Esophagus squamous epithelium (tissue), 5 donors: ENCODE data around the gene SLC44A4. TPM values are rescaled to one million over a fixed set of nuclear protein-coding genes. Genes with fewer than 3 reads are reported as not detected.

Experiments used
- DNase-seq: peaks from one replicate; lab custom pipeline; 2025; lab: John Stamatoyannopoulos, UW
- H3K27ac ChIP-seq, 4 donors: fragments of 200-600 bp; sonication (generic); one replicate each; pipeline ENCODE4 v1.5.1; 2016 to 2019; ENCODE audit warnings: mild to moderate bottlenecking in 1 of 4
- H3K27me3 ChIP-seq, 4 donors: fragments of 200-600 bp; sonication (generic); 1 replicate in 3 of 4; 2 replicates in 1 of 4; pipeline versions ENCODE4 v1.5.1 to v1.6.0; 2017 to 2021; ENCODE audit warnings: antibody characterized with exemption in 1 of 4
- H3K36me3 ChIP-seq, 3 donors: fragments of 200-600 bp; sonication (generic); one replicate each; pipeline ENCODE4 v1.5.1; 2016 to 2019
- H3K4me1 ChIP-seq, 3 donors: fragments of 200-600 bp; sonication (generic); one replicate each; pipeline ENCODE4 v1.5.1; 2017 to 2019
- H3K4me3 ChIP-seq, 4 donors: fragments of 200-600 bp; sonication (generic); 1 replicate in 3 of 4; 2 replicates in 1 of 4; pipeline ENCODE4 v1.5.1; 2016 to 2019; ENCODE audit warnings: mild to moderate bottlenecking in 2 of 4, moderate library complexity in 1 of 4
- H3K9me3 ChIP-seq, 3 donors: fragments of 200-600 bp; sonication (generic); one replicate each; pipeline ENCODE4 v1.5.1; 2016 to 2019
- POLR2A ChIP-seq, 4 donors: fragments of 450-650 bp; IDR thresholded peaks; one replicate each; pipeline ENCODE4 v1.6.1; 2017; ENCODE audit warnings: antibody characterized with exemption in 4 of 4, mild to moderate bottlenecking in 4 of 4, moderate library complexity in 3 of 4
- WGBS, 2 donors: methylation state at CpG; one replicate each; pipeline ENCODE4 v1.1.5; 2018; 5-methylcytosine and 5-hydroxymethylcytosine counted together
- intact Hi-C: fragments of 100-400 bp; cut with DNase I; formaldehyde crosslinking; loops from one replicate; pipeline ENCODE4 v1.15.0; 2022
- total RNA-seq, 4 donors: library from RNA; depleted of rRNA; stranded (reverse); fragments of >200 nt; gene quantifications; one replicate each; pipeline ENCODE4 v1.1.0, GENCODE V29; 2016
- TF ChIP-seq, protein P1 (sequence below), 6 experiments: fragments of 450-650 bp in 4 of 6; fragments of 200-600 bp in 2 of 6; sonication (generic) in 2 of 6; IDR thresholded peaks; one replicate each; pipeline ENCODE4 v1.5.1; 2016 to 2019; ENCODE audit warnings: antibody characterized with exemption in 6 of 6, mild to moderate bottlenecking in 4 of 6, moderate library complexity in 4 of 6
- donor health status: DM: yes; HTN: yes; CAD: no.

SLC44A4 gene
- total RNA-seq, 4 donors from 2014 or later: 0.38 to 3.6 (median 1.3) TPM; not detected in 1

- Histone ChIP-seq H3K36me3 (peaks cover 3 to 16% (median 5%) of the 10 kb centered on the region in 3 donors), H3K9me3 (no peaks in the 10 kb centered on the region), H3K27me3 (no peaks in the 10 kb centered on the region), H3K4me3 (no peak overlapping the region), H3K4me1 (peaks cover 0 to 10% (median 0%) of the 10 kb centered on the region in 3 donors), H3K27ac (no peak overlapping the region)
- TF ChIP-seq, protein P1, sequence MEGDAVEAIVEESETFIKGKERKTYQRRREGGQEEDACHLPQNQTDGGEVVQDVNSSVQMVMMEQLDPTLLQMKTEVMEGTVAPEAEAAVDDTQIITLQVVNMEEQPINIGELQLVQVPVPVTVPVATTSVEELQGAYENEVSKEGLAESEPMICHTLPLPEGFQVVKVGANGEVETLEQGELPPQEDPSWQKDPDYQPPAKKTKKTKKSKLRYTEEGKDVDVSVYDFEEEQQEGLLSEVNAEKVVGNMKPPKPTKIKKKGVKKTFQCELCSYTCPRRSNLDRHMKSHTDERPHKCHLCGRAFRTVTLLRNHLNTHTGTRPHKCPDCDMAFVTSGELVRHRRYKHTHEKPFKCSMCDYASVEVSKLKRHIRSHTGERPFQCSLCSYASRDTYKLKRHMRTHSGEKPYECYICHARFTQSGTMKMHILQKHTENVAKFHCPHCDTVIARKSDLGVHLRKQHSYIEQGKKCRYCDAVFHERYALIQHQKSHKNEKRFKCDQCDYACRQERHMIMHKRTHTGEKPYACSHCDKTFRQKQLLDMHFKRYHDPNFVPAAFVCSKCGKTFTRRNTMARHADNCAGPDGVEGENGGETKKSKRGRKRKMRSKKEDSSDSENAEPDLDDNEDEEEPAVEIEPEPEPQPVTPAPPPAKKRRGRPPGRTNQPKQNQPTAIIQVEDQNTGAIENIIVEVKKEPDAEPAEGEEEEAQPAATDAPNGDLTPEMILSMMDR (IDR thresholded peaks at IDR 0.05): no peak
- TF ChIP-seq POLR2A (IDR thresholded peaks at IDR 0.05): no peak
- DNase-seq: no peak
- intact Hi-C loops: no loop called here
- 66 to 78% methylated on average over 4 to 5 of the region's 5 CpGs for WGBS, 2 donors
Measured at GRCh38 chr6:31875877-31876276, 2.9 kb downstream of the SLC44A4 start.

- WGBS, 2 donors: 56 to 81% methylated on average over 4 of the region's 5 CpGs
- TF ChIP-seq, protein P1 (IDR thresholded peaks at IDR 0.05): no peak
- TF ChIP-seq POLR2A (IDR thresholded peaks at IDR 0.05): no peak
- intact Hi-C loops: no loop called here
Measured at GRCh38 chr6:31874836-31875572, 3.8 kb downstream of the SLC44A4 start.

GRCh38 chr6:31874084-31874670 is 4.6 kb downstream of the SLC44A4 start:
- Histone ChIP-seq H3K36me3 (no peaks in the 10 kb centered on the region), H3K9me3 (no peaks in the 10 kb centered on the region), H3K4me1 (peaks cover 0 to 9% (median 0%) of the 10 kb centered on the region in 3 donors), H3K27ac (no peak overlapping the region), H3K4me3 (no peak overlapping the region), H3K27me3 (no peaks in the 10 kb centered on the region)
- intact Hi-C loops: no loop called here
- TF ChIP-seq, protein P1 (IDR thresholded peaks at IDR 0.05): no peak
- TF ChIP-seq POLR2A (IDR thresholded peaks at IDR 0.05): no peak
- no peak for DNase-seq
- WGBS, 2 donors: 55 to 61% methylated on average over 2 to 3 of the region's 4 CpGs

More at GRCh38 chr6:31874836-31875572, 3.8 kb downstream of the SLC44A4 start:
- H3K4me3 ChIP-seq: no peak overlapping the region
- peaks cover 0 to 10% (median 0%) of the 10 kb centered on the region in 3 donors for H3K4me1 ChIP-seq
- no peaks in the 10 kb centered on the region for H3K9me3 ChIP-seq
- DNase-seq: no peak
- peak overlapping the region in 1 of 4 donors; percentile 34 for H3K27ac ChIP-seq
- H3K27me3 ChIP-seq: no peaks in the 10 kb centered on the region
- peaks cover 0 to 7% (median 5%) of the 10 kb centered on the region in 3 donors for H3K36me3 ChIP-seq

- Histone ChIP-seq H3K27me3 (no peaks in the 10 kb centered on the region), H3K4me1 (peaks cover 0 to 9% (median 0%) of the 10 kb centered on the region in 3 donors), H3K36me3 (no peaks in the 10 kb centered on the region), H3K27ac (no peak overlapping the region), H3K9me3 (no peaks in the 10 kb centered on the region), H3K4me3 (no peak overlapping the region)
- WGBS, 2 donors: 58 to 64% methylated on average over 8 of the region's 9 CpGs
- intact Hi-C loops: no loop called here
- TF ChIP-seq, protein P1 (IDR thresholded peaks at IDR 0.05): no peak
- TF ChIP-seq POLR2A (IDR thresholded peaks at IDR 0.05): no peak
- DNase-seq: no peak
Measured at GRCh38 chr6:31871046-31871659, 7.6 kb downstream of the SLC44A4 start.
